A673 (cell line): ENCODE results near the gene TEX2. TPM values are rescaled to one million over a fixed set of nuclear protein-coding genes. Genes with fewer than 3 reads are reported as not detected.
A peak's percentile ranks its signal among the peaks of the same experiment; 100 is the strongest.

Source experiments
- BruUV-seq: library from RNA; stranded (reverse); fragments of 400-500 nt; replicated peaks from 2 replicates; lab custom pipeline; 2021; lab: Mats Ljungman, UMichigan
- CTCF ChIA-PET: fragments of 300-600 bp; sonication (Branson Sonifier 250); formaldehyde crosslinking; loops from one replicate; lab custom pipeline; 2022; ENCODE audit warnings: antibody characterized with exemption; lab: Charles Lee
- POLR2A ChIA-PET: fragments of 300-600 bp; sonication (Branson Sonifier 250); formaldehyde crosslinking; loops from one replicate; lab custom pipeline; 2022; ENCODE audit warnings: antibody characterized with exemption; ENCODE audit not compliant: low non-redundant PET; lab: Charles Lee
- DNase-seq: peaks from one replicate; pipeline ENCODE4 v3.0.0-alpha.2; 2015; ENCODE audit warnings: low spot score
- H3K27ac ChIP-seq: fragments of 200-600 bp; sonication (generic); 2 replicates; pipeline ENCODE4 v1.5.1; 2016; ENCODE audit warnings: mixed run types, low read depth, mild to moderate bottlenecking, mixed read lengths, antibody characterized with exemption, low read length; ENCODE audit not compliant: poor library complexity, severe bottlenecking
- H3K27me3 ChIP-seq: fragments of 200-600 bp; sonication (generic); replicated peaks from 2 replicates; pipeline ENCODE4 v1.6.1; 2017; ENCODE audit warnings: mixed run types, low read depth, mild to moderate bottlenecking, mixed read lengths, antibody characterized with exemption, low read length; ENCODE audit not compliant: insufficient read depth, poor library complexity
- H3K36me3 ChIP-seq: fragments of 200-600 bp; sonication (generic); 2 replicates; pipeline ENCODE4 v1.6.1; 2016; ENCODE audit warnings: mixed run types, mild to moderate bottlenecking, mixed read lengths, antibody characterized with exemption, low read length; ENCODE audit not compliant: insufficient read depth, poor library complexity, severe bottlenecking
- H3K4me1 ChIP-seq: fragments of 200-600 bp; sonication (generic); 2 replicates; pipeline ENCODE4 v1.6.1; 2017; ENCODE audit warnings: mixed run types, mild to moderate bottlenecking, mixed read lengths, antibody characterized with exemption, low read length; ENCODE audit not compliant: insufficient read depth, poor library complexity, severe bottlenecking
- H3K4me3 ChIP-seq: fragments of 200-600 bp; sonication (generic); 2 replicates; pipeline ENCODE4 v1.5.1; 2016; ENCODE audit warnings: low read depth, mixed run types, mild to moderate bottlenecking, mixed read lengths, low read length; ENCODE audit not compliant: poor library complexity, severe bottlenecking
- H3K9me3 ChIP-seq: fragments of 200-600 bp; sonication (generic); 2 replicates; pipeline ENCODE4 v1.6.1; 2016; ENCODE audit warnings: mixed run types, low read depth, mild to moderate bottlenecking, mixed read lengths, antibody characterized with exemption, low read length; ENCODE audit not compliant: poor library complexity, severe bottlenecking
- CTCF ChIP-seq: fragments of 300-800, 200-600 bp; sonication (generic); conservative IDR thresholded peaks from 2 replicates; pipeline ENCODE4 v1.5.1; 2017; ENCODE audit warnings: low read depth, mild to moderate bottlenecking, antibody characterized with exemption, low read length, moderate library complexity, mixed read lengths
- EZH2 ChIP-seq: fragments of 200-600 bp; sonication (generic); IDR thresholded peaks from 2 replicates; pipeline ENCODE4 v1.6.1; 2017; ENCODE audit warnings: borderline replicate concordance, low read depth, mild to moderate bottlenecking, mixed read lengths, antibody characterized with exemption, low read length; ENCODE audit not compliant: poor library complexity, severe bottlenecking
- intact Hi-C: fragments of 100-400 bp; cut with micrococcal nuclease; formaldehyde crosslinking; loops from one replicate; pipeline ENCODE4 v1.10.0; 2022; ENCODE audit not compliant: unreplicated experiment
- total RNA-seq: library from RNA; stranded (reverse); gene quantifications from 2 replicates; pipeline ENCODE4 v1.2.3, GENCODE V29; 2021

Gene TEX2
- total RNA-seq, 1 experiment from 2014 or later, result 16.1 TPM

- H3K27ac ChIP-seq, result no peak overlapping the region
- no peaks in the 10 kb centered on the region for H3K27me3 ChIP-seq
- no peak for TF ChIP-seq EZH2
- TF ChIP-seq CTCF, result peak; percentile 87
- H3K4me1 ChIP-seq, result no peaks in the 10 kb centered on the region
- intact Hi-C loops, result loop anchor here (1.0 kb wide), 1 partner anchor 111 kb away; no protein-coding TSS in a partner anchor
- no peaks in the 10 kb centered on the region for H3K9me3 ChIP-seq
- POLR2A ChIA-PET, result no interaction called here
- DNase-seq, result peak; percentile 79
- no peak overlapping the region for H3K4me3 ChIP-seq
- no peaks in the 10 kb centered on the region for H3K36me3 ChIP-seq
- CTCF ChIA-PET, result interaction anchor here (0.7 to 1.3 kb wide), 3 partner anchors 112 to 1990 kb away, joined by 4 to 13 read pairs (median 7); no protein-coding TSS in a partner anchor
- BruUV-seq, result no TSS peak
Measured at GRCh38 chr17:64306850-64307463, 43.9 kb upstream of the TEX2 start.

- TF ChIP-seq CTCF (no peak), EZH2 (no peak)
- ChIA-PET CTCF (no interaction called here), POLR2A (no interaction called here)
- H3K4me3 ChIP-seq, result no peak overlapping the region
- no peak for DNase-seq
- no peak overlapping the region for H3K27ac ChIP-seq
- no peaks in the 10 kb centered on the region for H3K9me3 ChIP-seq
- H3K36me3 ChIP-seq, result no peaks in the 10 kb centered on the region
- H3K4me1 ChIP-seq, result no peaks in the 10 kb centered on the region
- H3K27me3 ChIP-seq, result no peaks in the 10 kb centered on the region
- no TSS peak for BruUV-seq
- intact Hi-C loops, result no loop called here
Measured at GRCh38 chr17:64304551-64304950, 41.5 kb upstream of the TEX2 start.

GRCh38 chr17:64300699-64300965, 37.6 kb upstream of the TEX2 start:
- Histone ChIP-seq H3K9me3 (no peaks in the 10 kb centered on the region), H3K27ac (no peak overlapping the region), H3K4me1 (no peaks in the 10 kb centered on the region), H3K36me3 (no peaks in the 10 kb centered on the region), H3K4me3 (no peak overlapping the region), H3K27me3 (no peaks in the 10 kb centered on the region)
- ChIA-PET CTCF (interaction anchor here (0.6 kb wide), 1 partner anchor 118 kb away, joined by 5 read pairs; no protein-coding TSS in a partner anchor), POLR2A (interaction anchor here (0.7 kb wide), 1 partner anchor 118 kb away, joined by 17 read pairs; no protein-coding TSS in a partner anchor)
- no peak for DNase-seq
- TF ChIP-seq CTCF (no peak), EZH2 (no peak)
- no TSS peak for BruUV-seq
- intact Hi-C loops, result no loop called here
